GM21825 (cell line): ENCODE measurements around the gene SMAD4.
"Not testable (repeated sequence)": the region's sequence is repeated elsewhere in the genome, so short reads cannot be mapped to it uniquely, and the experiment has no call there.

ENCODE experiments used
- ATAC-seq: cut with Tn5 transposase; IDR thresholded peaks from one replicate; pipeline ENCODE4 v1.9.1; 2021; ENCODE audit warnings: mild to moderate bottlenecking, moderate library complexity; ENCODE audit not compliant: unreplicated experiment

SMAD4 gene

DNA sequence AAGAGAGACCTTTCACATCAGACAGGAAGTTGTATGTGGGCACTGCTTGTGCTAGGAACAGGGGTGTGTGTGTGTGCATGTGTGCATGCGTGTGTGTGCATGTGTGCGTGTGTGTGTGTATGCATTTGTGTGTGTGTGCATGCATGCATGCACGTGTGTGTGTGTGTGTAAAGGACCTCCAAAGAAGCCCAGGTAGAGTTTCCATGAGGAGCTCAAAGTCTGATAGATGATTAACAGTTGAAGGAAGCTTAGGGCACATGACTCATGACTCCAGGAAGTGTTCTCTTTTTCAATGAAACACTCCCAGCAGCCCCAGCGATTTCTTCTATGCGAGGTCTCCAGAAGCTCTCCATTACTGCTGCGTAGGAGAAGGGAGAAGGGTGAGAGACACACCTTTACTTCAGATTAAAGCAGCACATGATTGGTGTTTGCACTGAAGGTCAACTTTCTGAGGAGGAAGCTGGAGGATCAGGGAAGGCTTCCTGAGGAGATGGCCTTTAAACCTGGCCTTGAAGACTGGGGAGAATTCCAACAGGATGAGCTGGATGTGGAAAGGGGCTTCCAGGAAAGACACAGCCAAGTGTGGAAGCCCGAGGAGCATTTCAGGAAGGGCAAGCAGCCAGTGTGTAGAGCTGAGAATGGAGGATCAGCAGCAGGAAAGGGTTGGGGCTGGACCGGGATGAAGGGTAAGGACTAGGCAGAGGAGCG, 77.7 kb downstream of the SMAD4 start:
- ATAC-seq: no peak

DNA sequence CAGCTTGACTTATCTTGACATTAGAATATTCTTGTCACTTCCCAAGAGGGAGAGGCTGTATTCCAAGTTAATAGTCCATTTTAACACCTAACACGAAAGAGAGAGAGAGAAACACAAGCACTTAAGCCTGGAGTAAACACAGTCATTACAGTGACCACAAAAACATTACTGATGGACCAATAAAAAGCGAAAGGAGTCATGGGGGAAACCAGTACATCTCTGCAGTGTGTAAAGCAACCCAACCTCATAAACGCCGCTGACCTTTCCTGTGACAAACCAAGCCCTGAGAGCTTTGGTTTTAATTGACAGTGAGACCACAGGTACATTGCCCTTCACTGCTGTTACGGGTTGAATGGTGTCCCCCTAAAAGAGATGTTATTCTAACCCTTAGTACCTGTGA, 78.3 kb downstream of the SMAD4 start:
- no peak for ATAC-seq

DNA sequence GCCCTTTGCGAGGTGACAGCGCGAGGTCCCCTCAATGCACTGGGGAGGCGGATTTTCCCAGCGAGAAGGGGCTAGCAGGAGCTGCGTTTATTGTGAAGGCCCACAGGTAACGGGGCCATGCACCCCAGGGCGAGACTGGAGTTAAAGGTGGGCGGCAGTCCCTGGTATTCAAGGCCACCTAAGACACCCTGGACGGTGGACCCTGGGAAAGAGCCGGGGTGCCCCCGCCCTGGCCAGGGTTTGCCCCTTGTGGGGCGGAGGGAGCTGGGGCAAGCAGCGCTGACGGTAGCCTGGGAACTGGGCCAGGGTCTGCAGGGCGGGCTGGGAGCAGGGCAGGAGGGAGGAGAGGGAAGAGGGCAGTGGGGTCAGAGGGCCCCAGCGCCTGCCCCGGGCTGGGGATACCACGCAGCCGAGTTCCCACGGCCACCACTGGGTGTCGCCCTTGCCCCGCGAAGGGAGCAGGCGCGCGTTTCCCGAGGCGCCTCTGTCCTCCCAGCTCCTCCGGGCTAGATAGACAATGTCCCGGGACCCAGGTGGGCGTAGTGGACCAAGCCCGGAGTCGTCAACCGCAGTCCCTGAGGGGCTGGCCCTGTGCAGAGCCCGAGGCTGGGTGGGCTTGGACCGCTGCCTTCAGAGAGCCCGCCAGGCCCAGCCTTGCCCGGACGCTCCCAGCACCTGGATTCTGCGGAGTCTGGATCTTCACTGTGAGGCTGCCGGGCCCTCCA, 80.2 kb downstream of the SMAD4 start:
- ATAC-seq: peak; percentile 82

DNA sequence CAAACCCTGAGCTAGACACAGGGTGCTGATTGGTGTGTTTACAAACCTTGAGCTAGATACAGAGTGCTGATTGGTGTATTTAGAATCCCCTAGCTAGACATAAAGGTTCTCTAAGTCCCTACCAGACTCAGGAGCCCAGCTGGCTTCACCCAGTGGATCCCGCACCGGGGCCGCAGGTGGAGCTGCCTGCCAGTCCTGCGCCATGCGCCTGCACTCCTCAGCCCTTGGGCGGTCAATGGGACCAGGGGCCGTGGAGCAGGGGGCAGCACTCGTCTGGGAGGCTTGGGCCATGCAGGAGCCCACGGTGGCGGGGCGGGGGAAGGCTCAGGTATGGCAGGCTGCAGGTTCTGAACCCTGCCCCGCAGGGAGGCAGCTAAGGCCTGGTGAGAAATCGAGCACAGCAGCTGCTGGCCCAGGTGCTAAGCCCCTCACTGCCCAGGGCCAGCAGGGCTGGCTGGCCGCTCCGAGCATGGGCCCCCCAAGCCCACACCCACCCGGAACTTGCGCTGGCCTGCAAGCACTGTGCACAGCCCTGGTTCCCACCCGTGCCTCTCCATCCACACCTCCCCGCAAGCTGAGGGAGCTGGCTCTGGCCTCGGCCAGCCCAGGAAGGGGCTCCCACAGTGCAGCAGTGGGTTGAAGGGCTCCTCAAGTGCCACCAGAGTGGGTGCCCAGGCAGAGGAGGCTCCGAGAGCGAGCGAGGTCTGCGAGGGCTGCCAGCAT, 81.8 kb downstream of the SMAD4 start:
- not testable (repeated sequence) for ATAC-seq

DNA sequence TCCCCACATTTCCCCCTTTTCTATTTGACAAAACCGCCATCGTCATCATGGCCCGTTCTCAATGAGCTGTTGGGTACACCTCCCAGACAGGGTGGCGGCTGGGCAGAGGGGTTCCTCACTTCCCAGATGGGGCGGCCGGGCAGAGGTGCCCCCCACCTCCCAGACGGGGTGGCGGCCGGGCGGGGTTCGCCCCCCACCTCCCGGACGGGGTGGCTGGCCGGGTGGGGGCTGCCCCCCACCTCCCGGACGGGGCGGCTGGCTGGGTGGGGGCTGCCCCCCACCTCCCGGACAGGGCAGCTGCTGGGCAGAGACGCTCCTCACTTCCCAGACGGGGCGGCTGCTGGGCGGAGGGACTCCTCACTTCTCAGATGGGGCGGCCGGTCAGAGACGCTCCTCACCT, 87.0 kb downstream of the SMAD4 start:
- ATAC-seq: not testable (repeated sequence)

DNA sequence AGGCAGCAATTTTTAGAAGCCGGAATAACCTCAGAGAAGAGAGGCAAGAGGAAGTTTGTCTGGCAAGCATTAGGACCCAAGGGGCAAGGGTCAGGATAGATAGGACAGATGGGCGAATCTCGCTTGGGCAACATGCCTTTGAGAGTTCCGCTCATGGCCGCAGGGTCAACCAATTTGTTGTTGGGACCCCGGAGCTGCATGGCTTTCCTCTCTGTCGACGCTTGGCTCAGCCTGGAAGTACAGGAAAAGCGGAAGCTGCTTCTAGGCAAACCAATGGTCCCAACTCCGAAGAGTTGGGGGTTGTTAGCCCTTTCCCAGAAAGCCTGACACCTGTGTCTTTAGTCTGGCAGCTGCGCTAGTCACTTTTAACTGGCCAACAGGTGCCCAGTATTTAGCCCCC, 89.5 kb downstream of the SMAD4 start:
- ATAC-seq: not testable (repeated sequence)

DNA sequence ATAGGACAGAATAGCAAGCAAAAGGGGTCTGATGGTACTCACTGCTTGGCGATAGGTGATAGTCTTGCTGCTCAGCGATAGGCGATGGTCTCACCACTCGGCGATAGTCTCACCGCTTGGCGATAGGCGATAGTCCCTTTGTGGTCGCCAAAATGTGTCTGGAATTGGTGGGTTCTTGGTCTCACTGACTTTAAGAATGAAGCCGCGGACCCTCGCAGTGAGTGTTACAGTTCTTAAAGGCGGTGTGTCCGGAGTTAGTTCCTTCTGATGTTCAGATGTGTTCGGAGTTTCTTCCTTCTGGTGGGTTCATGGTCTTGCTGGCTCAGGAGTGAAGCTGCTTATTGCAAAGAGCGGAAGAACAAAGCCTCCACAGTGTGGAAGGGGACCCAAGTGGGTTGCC, 90.0 kb downstream of the SMAD4 start:
- not testable (repeated sequence) for ATAC-seq

DNA sequence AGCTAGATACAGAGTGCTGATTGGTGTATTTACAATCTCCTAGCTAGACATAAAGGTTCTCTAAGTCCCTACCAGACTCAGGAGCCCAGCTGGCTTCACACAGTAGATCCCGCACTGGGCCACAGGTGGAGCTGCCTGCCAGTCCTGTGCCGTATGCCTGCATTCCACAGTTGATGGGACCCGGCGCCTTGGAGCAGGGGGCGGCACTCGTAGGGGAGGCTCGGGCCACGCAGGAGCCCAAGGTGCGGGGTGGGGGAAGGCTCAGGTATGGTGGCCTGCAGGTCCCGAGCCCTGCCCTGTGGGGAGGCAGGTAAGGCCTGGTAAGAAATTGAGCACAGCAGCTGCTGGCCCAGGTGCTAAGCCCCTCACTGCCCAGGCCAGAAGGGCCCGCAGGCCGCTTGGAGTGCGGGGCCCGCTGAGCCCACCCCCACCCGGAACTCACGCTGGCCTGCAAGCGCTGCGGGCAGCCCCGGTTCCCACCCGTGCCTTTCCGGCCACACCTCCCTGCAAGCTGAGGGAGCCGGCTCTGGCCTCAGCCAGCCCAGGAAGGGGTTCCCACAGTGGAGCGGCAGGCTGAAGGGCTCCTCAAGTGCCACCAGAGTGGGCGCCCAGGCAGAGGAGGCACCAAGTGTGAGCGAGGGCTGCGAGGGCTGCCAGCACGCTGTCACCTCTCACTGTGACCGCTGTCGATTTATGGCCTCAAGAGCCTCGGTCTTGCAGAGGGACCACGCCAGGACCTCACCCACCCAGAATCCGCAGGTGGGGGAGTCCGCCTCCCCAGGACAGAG, 91.0 kb downstream of the SMAD4 start:
- no peak for ATAC-seq

DNA sequence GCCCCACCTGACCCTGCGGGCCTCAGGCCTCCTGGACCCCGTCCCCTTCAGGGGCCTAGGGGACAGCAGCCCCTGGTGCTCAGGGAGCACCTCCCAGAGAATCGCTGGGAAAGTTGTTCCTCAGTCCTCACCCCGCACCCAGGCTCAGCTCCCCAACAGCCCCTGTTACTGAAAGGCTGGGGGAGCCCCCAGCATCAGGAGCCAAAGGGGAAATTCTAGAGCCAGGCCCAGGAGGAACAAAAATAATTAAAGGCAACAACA, 91.5 kb downstream of the SMAD4 start:
- no peak for ATAC-seq

DNA sequence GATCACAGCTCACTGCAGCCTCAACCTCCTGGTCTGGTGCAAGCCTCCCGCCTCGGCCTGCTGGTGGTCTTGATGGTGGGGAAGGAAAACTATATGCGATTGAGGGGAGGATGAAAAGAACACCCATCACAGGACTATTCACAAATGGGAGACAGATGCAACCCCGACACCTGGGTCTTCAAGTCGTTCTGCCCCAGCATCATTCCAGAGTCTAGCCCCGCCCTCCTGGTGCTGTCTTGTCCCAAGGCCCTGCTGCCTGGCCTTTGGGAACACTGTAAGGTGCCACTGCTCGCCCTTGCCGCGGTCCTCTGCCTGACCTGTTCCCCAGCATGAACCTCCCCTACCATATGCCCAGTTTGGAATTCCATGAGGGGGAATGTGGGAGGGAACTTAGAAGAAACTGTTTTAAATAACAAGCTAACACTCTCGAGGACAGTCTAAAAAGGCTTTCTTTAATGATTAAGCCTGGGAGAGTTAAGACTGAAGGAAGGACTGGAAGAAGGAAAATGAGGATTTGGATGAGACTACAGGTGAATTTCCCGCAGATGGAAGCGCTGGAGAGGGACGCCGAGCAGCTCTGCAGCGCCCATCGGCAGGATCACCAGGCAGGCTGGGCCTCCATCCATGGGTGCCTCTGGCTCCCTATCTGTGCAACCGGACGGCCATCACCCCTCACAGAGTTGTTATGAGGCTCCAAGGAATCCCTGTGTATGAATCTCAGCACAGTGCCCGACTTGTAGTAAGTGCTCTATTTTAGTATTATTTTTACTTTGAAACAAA, 92.4 kb downstream of the SMAD4 start:
- no peak for ATAC-seq

DNA sequence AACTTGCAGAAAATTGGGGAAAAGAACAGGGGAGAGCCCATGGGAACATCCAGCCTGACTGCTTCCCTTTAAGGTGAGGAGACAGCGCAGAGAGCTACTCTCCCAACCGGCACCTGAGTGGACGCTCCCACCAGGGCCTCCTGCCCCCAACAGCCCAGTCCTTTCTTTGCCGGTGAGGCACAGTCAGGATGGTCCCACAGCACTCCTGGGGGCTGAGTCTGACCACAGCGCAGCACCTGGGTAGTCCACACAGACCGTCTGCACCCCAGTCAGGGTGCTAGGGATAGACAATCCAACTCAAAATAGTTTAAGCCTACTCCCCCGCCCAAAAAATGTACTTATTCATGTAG, 93.0 kb downstream of the SMAD4 start:
- no peak for ATAC-seq

DNA sequence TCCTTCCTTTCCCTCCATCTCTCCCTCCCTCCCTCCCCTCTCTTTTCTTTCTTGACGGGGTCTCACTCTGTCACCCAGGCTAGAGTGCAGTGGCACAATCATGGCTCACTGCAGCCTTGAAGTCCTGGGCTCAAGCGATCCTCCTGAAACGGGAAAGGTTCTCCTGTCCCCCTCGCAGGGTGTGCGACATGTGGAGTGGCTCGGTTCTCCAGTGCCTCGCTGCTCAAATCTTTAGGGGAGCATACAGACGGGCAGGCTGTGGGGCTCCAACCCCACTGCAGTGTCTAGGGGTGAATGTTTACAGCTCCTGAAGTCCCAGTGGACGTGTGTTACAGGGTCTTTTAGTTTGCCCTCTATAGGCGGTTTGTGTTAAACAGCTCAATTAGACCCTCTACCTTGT, 93.5 kb downstream of the SMAD4 start:
- ATAC-seq: no peak

DNA sequence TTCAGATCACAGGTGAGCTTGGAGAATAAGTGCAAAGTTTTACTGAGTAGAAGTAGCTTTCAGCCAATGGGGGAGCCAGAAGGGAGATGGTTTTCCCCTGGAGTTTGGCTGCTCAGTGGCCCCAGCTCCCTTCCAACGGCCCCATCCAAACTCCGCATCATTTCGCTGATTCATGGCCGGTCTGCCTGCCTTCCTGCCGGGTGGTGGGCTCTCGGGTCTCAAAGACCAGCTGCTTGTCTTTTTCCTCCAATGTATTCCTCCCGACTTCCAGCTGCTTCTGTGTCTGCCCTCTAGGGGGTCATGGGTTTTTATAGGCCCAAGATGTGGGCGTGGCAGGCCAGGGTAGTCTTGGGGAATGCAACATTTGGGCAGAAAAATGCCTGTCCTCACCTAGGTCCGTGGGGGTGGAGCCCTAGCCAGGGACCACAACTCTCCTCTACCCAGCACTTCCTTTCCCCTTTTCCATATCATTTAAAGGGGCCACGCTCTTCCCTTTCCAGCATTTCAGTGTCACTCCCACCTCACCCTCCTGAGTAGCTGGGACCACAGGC, 94.0 kb downstream of the SMAD4 start:
- ATAC-seq: no peak

DNA sequence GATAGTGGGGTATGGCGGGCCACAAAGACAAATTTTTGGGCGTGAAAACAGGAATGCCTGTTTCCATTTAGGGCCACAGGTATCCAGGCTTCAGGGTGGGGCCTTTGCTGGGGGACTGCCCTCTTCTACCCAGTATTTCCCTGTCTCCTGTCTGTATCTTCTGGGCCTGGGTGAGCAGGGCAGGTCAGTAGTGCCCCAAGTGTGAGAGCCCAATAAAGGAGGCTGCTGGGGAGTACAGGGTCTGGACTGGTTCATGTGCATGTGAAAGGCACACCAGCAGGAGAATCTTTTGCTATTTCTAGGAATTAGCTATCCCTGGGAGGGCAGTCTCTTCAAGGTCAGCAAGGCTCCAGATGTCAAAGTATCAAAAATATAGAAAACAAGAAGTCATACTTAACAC, 96.0 kb downstream of the SMAD4 start:
- no peak for ATAC-seq

DNA sequence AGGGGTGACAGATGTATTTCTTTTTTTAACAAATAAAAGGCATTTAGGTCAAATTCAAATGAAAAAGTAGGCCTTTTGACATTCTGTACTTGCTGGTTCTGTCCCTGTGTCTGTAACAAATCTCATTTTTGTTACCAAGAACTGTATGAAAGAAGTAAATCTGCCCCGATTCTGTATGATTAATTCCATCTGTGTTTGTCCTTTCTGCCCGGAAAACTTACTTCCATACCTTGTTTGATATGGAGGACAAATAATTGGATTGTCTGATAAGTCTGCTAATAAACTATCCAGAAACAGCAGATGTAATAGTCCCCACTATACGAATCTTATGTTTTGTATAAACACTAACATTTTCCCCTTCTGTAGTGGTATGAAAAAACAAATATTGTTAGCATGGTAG, 97.7 kb downstream of the SMAD4 start:
- no peak for ATAC-seq

DNA sequence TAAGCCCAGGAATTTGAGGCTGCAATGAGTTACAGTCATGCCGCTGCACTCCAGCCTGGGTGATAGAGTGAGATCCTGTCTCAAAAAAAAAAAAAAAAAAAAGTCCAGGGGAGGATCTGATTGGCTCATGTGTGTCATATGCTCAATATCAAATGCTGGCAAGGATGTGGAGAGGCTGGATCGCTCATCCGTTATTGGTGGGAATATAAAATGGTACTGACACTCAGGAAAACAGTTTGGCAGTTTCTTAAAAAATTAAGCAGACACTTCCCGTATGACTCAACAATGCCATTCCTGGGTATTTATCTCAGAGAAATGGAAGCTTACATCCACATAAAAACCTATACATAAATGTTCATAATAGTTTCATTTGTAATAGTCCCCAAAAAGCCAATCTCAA, 98.5 kb downstream of the SMAD4 start:
- no peak for ATAC-seq

DNA sequence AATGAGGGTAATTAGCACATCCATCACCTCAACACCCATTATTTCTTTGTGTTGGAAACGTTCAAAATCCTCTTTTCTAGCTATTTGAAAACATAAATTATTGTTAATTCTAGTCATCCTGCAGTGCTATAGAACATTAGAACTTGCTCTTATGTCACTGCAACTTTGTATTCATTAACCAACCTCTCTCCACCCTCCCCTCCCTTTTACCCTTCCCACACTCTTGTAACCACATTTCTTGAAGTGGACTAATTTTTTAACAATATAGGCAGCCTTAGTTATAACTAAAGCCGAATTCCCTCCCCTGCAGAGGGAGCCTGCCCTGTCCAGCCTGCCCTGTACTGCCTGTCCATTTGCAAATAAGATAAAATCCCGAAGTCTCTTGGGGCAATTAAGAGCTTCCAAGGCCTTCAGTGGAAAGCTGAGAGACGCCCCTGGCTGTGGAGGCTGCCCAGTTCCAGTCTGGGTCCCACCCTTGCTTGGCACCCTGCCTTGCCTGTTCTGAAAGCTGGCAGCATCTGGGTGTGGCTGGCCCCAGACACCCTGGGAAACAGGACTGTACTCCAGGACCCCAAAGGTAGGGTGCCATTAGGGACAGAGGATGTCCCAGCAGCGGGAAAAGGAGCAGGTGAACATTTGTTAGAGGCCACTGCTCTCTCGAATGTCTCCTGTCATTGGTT, 102.4 kb downstream of the SMAD4 start:
- ATAC-seq: no peak

DNA sequence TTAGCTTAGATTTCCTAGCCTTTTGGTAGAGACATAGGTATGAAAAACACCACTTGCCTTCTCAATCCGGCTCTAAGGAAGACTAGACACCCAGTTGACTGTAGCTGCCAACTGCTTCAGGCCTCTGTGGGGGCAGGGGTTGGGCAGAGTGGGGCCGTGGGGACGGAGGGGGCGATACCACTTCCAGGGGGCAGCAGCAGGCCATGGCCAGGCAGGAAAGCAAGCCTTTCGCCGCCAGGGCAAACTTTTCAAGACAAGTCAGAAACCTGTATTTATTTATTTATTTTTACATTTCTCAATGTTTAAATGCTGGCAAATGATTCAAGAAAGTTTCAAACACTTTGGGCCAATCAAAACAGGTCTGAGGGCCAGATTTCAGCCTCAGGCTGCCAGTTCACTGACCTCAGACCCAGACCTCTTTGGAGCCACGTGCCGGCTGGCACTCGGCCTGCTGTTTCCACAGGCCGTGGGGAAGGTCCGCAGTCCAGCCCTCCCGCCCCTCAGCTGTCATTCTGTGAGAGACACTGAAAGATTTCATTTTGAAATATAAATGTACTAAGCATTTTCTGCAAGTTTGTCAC, 103.7 kb downstream of the SMAD4 start:
- ATAC-seq: no peak
